ENCODE measurements around the gene TENT5C.

The TENT5C gene

GRCh38 chr1:117641536-117641935 is 35.7 kb downstream of the TENT5C start:
- Histone ChIP-seq H3K36me3 (ENCODE audit: insufficient read depth) (no peaks in the 10 kb centered on the region), H2AFZ (ENCODE audit: low read depth) (no peak overlapping the region), H3K79me2 (ENCODE audit: insufficient read depth, low read depth) (no peaks in the 10 kb centered on the region), H3K4me3 (IDR thresholded peaks at IDR 0.05; ENCODE audit: insufficient read depth, low read depth, low read length) (no peak overlapping the region), H4K20me1 (ENCODE audit: insufficient read depth) (no peaks in the 10 kb centered on the region), H3K4me2 (no peak overlapping the region), H3K4me1 (ENCODE audit: low read depth, poor library complexity, severe bottlenecking) (peaks cover 88% of the 10 kb centered on the region), H3K27me3 (ENCODE audit: insufficient read depth, low read depth) (no peaks in the 10 kb centered on the region), H3K27ac (no peak overlapping the region), H3K9ac (no peak overlapping the region)
- TF ChIP-seq, protein P1, sequence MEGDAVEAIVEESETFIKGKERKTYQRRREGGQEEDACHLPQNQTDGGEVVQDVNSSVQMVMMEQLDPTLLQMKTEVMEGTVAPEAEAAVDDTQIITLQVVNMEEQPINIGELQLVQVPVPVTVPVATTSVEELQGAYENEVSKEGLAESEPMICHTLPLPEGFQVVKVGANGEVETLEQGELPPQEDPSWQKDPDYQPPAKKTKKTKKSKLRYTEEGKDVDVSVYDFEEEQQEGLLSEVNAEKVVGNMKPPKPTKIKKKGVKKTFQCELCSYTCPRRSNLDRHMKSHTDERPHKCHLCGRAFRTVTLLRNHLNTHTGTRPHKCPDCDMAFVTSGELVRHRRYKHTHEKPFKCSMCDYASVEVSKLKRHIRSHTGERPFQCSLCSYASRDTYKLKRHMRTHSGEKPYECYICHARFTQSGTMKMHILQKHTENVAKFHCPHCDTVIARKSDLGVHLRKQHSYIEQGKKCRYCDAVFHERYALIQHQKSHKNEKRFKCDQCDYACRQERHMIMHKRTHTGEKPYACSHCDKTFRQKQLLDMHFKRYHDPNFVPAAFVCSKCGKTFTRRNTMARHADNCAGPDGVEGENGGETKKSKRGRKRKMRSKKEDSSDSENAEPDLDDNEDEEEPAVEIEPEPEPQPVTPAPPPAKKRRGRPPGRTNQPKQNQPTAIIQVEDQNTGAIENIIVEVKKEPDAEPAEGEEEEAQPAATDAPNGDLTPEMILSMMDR (conservative IDR thresholded peaks at IDR 0.05; ENCODE audit: low read depth, low read length) = no peak

GRCh38 chr1:117642963-117643362 is 37.1 kb downstream of the TENT5C start:
- TF ChIP-seq, protein P1 (conservative IDR thresholded peaks at IDR 0.05; ENCODE audit: low read depth, low read length) = no peak
- Histone ChIP-seq H3K27ac (no peak overlapping the region), H3K4me2 (peak overlapping the region; percentile 25; the same call in 1 of the 2 replicates), H3K27me3 (ENCODE audit: insufficient read depth, low read depth) (no peaks in the 10 kb centered on the region), H3K36me3 (ENCODE audit: insufficient read depth) (no peaks in the 10 kb centered on the region), H3K4me1 (ENCODE audit: low read depth, poor library complexity, severe bottlenecking) (peaks cover 89% of the 10 kb centered on the region), H4K20me1 (ENCODE audit: insufficient read depth) (no peaks in the 10 kb centered on the region), H3K4me3 (IDR thresholded peaks at IDR 0.05; ENCODE audit: insufficient read depth, low read depth, low read length) (no peak overlapping the region), H3K9ac (no peak overlapping the region), H3K79me2 (ENCODE audit: insufficient read depth, low read depth) (no peaks in the 10 kb centered on the region), H2AFZ (ENCODE audit: low read depth) (no peak overlapping the region)

DNA sequence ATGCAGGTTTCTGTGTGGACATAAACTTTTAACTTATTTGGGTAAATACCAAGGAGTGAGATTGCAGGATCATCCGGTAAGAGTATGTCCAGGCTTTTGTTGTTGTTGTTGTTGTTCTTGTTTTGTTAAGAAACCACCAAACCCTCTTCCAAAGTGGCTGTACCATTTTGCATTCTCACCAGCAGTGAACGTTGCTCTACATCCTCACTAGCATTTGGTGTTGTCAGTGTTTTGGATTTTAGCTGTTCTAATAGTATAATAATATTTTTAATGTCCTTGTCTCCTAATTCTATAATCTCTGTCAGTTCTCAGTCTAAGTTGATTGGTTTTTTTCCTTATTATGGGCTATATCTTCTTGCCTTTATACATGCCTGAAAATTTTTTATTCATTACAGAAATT is 37.8 kb downstream of the TENT5C start:
- Histone ChIP-seq H3K4me3 (IDR thresholded peaks at IDR 0.05; ENCODE audit: insufficient read depth, low read depth, low read length) (no peak overlapping the region), H3K27me3 (ENCODE audit: insufficient read depth, low read depth) (no peaks in the 10 kb centered on the region), H4K20me1 (ENCODE audit: insufficient read depth) (no peaks in the 10 kb centered on the region), H3K36me3 (ENCODE audit: insufficient read depth) (no peaks in the 10 kb centered on the region), H3K9ac (no peak overlapping the region), H2AFZ (ENCODE audit: low read depth) (no peak overlapping the region), H3K27ac (no peak overlapping the region), H3K79me2 (ENCODE audit: insufficient read depth, low read depth) (no peaks in the 10 kb centered on the region), H3K4me2 (peak overlapping the region; percentile 51), H3K4me1 (ENCODE audit: low read depth, poor library complexity, severe bottlenecking) (peaks cover 82% of the 10 kb centered on the region)
- TF ChIP-seq, protein P1 (conservative IDR thresholded peaks at IDR 0.05; ENCODE audit: low read depth, low read length) = no peak

- Histone ChIP-seq H4K20me1 (ENCODE audit: insufficient read depth) (no peaks in the 10 kb centered on the region), H3K27me3 (ENCODE audit: insufficient read depth, low read depth) (no peaks in the 10 kb centered on the region), H3K9ac (no peak overlapping the region), H3K4me2 (peak overlapping the region; percentile 51), H2AFZ (ENCODE audit: low read depth) (no peak overlapping the region), H3K79me2 (ENCODE audit: insufficient read depth, low read depth) (no peaks in the 10 kb centered on the region), H3K36me3 (ENCODE audit: insufficient read depth) (no peaks in the 10 kb centered on the region), H3K4me3 (IDR thresholded peaks at IDR 0.05; ENCODE audit: insufficient read depth, low read depth, low read length) (no peak overlapping the region), H3K4me1 (ENCODE audit: low read depth, poor library complexity, severe bottlenecking) (peaks cover 70% of the 10 kb centered on the region), H3K27ac (peak overlapping the region; percentile 63)
- TF ChIP-seq, protein P1 (conservative IDR thresholded peaks at IDR 0.05; ENCODE audit: low read depth, low read length) = no peak
Measured at GRCh38 chr1:117644696-117645311, 39.0 kb downstream of the TENT5C start.

All from KMS-11 (cell line).